ENCODE data around the gene NANOS1.

Gene NANOS1

DNA sequence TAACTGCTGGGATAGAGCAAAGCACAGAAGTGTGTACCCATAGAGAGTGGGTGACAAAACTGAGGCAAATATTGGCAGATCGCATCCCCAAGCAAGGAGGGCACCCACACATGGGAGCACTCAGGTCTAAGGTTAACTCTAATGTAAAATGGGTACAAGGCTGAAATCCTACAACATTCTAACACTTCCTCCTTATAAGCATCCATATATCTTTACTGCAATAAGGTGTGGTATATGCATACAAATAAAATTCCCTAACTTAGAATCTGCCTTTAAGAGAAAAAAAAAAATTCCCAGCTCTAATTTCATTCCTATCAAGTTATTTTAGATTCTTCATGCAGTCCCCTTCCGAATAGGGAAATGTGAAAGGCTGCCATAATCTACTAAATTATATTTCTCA lies 32.4 kb downstream of the NANOS1 start:
- no peak for DNase-seq

DNA sequence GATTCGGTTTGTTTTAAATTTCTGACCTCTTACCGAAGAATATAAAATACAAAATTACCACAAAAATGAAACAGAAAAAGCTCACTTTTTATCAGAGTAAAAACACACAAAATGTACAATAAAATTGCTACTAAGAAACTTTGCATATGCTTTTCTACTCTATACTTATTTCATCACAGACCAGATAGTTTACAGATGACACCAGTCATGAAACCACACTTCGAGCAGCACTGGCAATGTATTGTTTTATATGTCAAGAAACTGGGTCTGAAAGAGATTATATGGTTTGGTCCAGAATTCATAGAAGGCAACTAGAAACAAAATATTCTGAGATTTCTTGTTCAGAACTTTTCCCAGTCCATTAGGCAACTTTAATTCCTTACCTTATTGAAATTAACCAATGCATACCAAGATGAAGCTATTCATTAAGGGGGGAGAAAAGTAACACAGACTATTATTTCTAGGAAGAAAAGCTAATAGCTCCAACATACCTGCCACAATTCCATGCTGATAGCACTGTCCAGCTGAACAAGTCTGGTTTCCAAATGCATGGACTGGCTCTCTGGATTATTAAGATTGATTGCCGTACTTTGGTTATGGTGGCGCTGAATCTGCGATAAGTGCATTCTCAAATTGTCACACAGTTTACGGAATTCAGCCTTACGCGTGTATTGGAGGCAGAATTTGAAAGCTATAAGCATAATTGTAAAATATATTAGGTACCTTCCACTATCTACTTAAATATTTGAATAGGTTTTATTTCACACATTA lies 41.1 kb downstream of the NANOS1 start:
- no peak for DNase-seq

DNA sequence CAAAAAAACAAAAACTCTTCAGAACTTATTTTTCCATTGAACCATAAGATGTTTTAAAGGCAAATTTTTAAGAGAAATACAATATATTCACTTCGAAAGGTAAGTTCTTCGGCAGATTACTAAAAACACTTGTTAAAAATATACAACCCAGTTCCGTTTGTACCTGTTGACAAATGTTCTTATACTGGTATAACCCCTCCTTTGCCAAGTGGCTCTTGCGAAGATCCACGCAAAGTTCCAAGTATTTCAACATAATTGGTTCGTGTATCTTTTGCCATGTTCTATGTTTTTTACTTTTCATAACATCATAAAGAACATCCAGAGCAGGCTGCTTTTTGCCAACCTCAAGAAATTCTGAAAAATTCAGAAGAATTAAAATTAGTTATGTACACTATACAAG lies 44.1 kb downstream of the NANOS1 start:
- DNase-seq = no peak

DNA sequence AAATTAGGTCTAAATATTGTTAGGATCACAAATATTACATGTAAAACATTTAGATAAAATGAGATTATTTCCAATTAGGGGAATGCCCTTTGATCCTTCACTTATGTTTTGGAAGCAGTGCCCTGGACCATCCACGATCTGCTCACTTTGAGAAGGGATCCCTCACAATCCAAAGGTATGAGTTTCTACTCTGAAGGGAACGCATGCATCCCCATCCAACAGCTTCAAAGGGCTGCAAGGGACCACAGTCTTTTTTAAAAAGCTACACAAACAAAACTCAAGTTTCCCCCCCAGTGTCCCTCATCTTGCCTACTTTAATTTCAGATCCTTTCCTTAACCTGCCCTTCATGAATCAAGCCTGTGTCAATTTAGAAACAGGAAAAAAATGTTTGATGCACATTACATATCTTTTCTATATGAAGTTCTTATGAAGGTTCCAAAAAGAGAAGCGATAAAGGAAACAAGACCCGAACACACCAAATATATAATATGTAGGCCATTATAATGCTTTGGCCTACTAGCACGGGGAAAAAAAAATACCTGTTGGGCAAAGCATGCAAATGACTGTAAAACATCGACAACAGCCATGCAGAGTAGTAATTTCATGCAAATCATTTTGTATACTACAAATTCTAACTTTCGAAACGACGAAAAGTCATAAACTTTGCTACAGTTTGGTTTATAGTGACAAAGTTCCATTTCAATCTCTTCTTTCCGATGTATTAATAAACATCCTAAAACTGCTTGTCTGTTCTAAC lies 49.1 kb downstream of the NANOS1 start:
- DNase-seq = no peak

DNA sequence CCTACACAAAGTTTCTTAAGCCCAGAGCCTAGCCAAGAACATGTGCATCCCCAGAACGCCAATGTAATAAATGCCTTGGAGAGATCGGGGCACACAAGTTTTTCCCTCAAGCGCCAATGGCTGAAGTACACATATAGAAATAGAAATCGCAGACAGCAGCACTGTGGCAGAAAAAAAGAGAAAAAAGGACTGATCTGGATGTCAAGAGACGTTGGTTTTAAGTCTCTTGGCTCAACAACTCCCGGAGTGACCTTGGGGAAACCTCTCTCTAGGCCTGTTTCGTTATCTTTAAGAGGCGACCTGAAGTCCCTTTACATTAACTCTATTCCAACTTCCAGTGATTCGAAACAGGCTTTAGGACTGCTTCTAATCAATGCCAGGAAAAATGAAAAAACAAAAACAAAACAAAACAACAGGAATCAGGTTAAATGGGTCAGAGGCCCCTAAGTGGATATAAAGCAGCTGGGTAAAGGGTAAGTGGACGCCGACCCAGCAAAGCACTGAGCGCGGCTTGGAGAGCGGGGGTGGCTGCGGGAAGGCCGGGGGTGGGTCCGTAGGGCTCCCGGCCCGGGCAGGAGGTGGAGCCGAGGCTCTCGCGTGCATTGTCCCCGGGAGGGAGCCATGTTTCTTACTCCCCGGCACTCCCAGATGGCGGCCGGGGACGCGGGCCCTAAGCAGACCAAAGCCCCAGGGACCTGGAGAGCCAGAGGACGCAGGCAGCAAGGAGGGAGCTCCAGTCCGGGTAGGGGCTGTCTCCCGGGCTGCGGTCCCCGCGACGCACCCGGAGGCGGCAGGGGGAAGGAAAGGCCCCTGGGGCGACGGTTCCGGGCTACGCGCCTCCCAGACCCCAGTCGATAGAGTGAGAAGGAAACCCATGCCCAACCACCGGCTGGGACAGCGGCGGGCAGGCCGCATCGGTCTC lies 50.3 kb downstream of the NANOS1 start:
- DNase-seq = peak; percentile 81

DNA sequence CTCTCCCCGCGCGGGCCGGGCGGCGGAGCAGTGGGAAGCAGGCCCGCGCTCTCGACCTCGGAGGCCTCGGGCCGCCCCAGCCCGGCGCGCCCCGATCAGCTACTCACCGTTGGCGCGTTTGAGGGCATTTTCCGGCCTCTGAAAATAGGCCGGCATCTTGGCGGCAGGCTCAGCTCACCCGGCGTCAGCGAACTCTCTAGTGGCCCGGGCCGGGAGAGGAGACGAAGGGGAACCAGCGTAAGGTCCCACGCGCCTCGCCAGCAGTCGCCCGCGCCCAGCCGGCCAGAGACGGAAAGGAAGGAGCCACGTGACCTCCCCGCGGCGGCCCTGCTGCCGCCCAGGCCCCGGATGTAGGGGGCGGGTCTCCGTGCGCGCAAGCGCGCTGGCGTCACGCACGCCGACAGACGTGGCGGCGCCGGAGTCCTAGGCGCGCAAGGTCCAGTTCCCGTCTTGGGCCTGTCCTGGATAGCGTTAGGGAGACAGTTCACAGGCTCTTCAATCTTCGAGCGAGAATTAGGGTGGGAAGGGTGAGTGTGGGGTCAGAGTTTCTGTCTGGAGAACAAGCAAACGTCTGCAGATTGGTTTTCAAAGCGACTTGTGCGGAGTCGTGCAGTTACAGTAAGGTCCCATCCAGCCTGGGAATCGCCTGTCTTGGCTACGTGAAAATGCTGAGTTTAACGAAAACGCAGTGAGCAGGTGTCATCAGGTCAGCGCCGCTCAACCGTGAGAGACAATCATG lies 51.2 kb downstream of the NANOS1 start, which contains the start of gene EIF3A:
EIF3A (minus strand) TSS at position 297 of the 739 bp plus-strand sequence; CDS start at position 156, 141 bp downstream.
- DNase-seq = peak; percentile 96
